Adipose tissue (tissue), 3 donors: Measurements from ENCODE around the gene COLEC12. TPM values are rescaled to one million over a fixed set of nuclear protein-coding genes. Genes with fewer than 3 reads are reported as not detected.

Experiments
- H3K27ac ChIP-seq: one replicate; pipeline ENCODE4 v1.5.1; 2013; ENCODE audit warnings: low read depth, low read length
- WGBS, 3 donors: extraction: QIAGEN DNeasy Blood & Tissue Kit; methylation state at CpG; one replicate each; pipeline ENCODE4 v1.1.7; 2013; 5-methylcytosine and 5-hydroxymethylcytosine counted together
- polyA plus RNA-seq, 3 donors: library from polyadenylated mRNA; stranded (reverse); fragments of 200-250 nt; gene quantifications; one replicate each; pipeline ENCODE4 v1.2.3, GENCODE V29; 2013
- donor health status: healthy with polysubstance abuse.
- donor health status: Bipolar disorder and iron deficiency.
- donor health status: healthy.

The COLEC12 gene
- polyA plus RNA-seq, 3 donors: 5.2 to 10.8 (median 9.5) TPM

DNA sequence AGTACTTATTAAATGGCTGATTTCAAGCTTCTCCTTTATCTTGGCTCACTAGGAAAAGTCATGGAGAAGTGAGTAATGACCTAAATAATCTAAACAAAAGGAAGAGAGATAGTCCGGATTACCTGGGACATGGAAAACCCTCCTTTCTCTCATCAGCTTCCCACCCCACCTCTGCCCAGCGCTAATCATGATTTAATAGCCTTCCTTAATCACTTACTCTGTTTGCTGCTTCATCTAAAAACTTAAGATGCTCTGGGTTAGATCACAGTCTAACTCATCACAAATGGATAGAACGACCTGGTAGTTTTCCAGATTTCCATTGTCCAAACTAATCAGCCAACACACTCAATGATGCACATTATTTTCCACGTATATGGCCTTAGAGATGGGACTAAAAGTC is 144.8 kb downstream of the COLEC12 start:
- H3K27ac ChIP-seq: no peak overlapping the region
- 75 to 80% (median 79%) methylated on average over 4 of the region's 4 CpGs for WGBS, 3 donors

GRCh38 chr18:354471-354870 is 146.0 kb downstream of the COLEC12 start:
- 60 to 72% (median 61%) methylated on average over 3 of the region's 3 CpGs for WGBS, 3 donors
- H3K27ac ChIP-seq: no peak overlapping the region

DNA sequence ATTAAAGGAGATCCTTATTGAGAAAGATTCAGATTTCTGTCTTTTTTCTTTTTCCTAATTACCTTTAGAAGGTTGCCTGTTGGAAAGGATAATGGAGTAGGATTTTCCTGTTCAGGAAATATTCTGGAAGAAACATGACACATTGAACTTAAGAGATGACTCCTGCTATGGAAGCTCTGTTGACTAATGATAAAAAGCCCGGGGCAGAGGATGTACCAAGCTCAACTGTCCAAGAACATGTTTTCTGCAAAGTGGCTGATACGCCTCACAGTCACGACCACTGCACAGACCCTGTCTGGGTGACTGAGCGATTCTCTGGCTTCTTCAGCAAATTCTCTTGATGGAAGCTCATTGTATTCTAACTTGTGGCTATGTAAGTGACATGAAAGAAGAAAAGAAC is 146.5 kb downstream of the COLEC12 start:
- WGBS, 3 donors: 60 to 72% (median 62%) methylated on average over 4 of the region's 4 CpGs
- no peak overlapping the region for H3K27ac ChIP-seq

- no peak overlapping the region for H3K27ac ChIP-seq
- 59 to 83% (median 65%) methylated on average over 3 of the region's 3 CpGs for WGBS, 3 donors
Observed at GRCh38 chr18:352438-352837, 148.1 kb downstream of the COLEC12 start.

- WGBS, 3 donors: 64 to 69% (median 67%) methylated on average over 6 of the region's 6 CpGs
Observed at GRCh38 chr18:350953-351572, 149.4 kb downstream of the COLEC12 start.

DNA sequence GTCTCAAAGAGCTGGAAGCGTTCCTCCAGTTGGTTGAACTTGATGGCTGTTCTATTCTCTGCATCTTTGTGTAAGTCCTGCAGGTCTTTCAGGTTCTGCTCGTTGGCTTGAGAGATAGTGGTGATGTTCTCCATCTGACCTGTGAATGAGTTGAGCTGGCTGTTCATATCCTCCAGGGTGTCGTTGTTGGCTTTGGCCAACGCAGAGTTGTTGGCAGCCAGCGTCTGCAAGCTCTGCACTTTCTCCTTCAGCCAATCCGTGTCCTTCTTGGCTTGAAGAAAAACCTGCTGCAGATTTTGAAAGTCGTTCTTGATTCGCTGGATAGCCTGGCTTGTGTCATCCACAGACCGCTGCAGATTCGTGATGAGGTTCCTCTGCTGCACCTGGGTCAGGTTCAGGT is 153.9 kb downstream of the COLEC12 start:
- H3K27ac ChIP-seq: no peak overlapping the region
- WGBS, 3 donors: 61 to 89% (median 70%) methylated on average over 10 of the region's 10 CpGs

More at GRCh38 chr18:350953-351572, 149.4 kb downstream of the COLEC12 start:
- H3K27ac ChIP-seq: no peak overlapping the region

GRCh38 chr18:341102-341501 is 159.4 kb downstream of the COLEC12 start:
- WGBS, 3 donors: 39 to 90% (median 89%) methylated on average over 3 of the region's 3 CpGs
- no peak overlapping the region for H3K27ac ChIP-seq

DNA sequence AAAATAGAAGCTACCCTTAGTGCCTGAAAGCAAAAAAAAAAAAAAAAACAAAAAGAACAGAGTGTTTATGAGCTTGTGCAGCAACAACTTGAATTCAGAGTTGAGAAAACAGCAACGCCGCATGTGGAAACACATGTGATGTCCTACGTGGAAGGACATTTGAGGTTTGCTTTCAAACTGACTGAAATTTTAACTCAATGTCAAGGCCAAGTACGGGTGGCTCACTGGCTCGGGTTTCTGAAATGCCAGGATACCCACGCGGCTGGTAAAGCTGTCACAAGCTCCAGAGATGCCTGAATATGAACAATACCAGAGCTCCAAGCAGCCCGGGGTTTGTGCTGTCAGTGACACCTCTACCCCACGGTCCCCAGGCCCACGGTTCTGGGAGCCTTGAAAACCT is 160.5 kb downstream of the COLEC12 start:
- no peak overlapping the region for H3K27ac ChIP-seq
- 85 to 89% (median 88%) methylated on average over 10 of the region's 10 CpGs for WGBS, 3 donors

- WGBS, 3 donors: 56 to 85% (median 73%) methylated on average over 6 of the region's 6 CpGs
- H3K27ac ChIP-seq: no peak overlapping the region
Observed at GRCh38 chr18:339200-339599, 161.3 kb downstream of the COLEC12 start.

GRCh38 chr18:336713-337112 is 163.8 kb downstream of the COLEC12 start:
- no peak overlapping the region for H3K27ac ChIP-seq
- 53 to 84% (median 55%) methylated on average over 2 of the region's 2 CpGs for WGBS, 3 donors

GRCh38 chr18:335733-336132 is 164.8 kb downstream of the COLEC12 start:
- H3K27ac ChIP-seq: no peak overlapping the region
- WGBS, 3 donors: 46 to 56% (median 49%) methylated on average over 2 of the region's 2 CpGs

GRCh38 chr18:334575-335132 is 165.8 kb downstream of the COLEC12 start:
- H3K27ac ChIP-seq: no peak overlapping the region
- 96 to 97% (median 97%) methylated on average over 15 of the region's 15 CpGs for WGBS, 3 donors

DNA sequence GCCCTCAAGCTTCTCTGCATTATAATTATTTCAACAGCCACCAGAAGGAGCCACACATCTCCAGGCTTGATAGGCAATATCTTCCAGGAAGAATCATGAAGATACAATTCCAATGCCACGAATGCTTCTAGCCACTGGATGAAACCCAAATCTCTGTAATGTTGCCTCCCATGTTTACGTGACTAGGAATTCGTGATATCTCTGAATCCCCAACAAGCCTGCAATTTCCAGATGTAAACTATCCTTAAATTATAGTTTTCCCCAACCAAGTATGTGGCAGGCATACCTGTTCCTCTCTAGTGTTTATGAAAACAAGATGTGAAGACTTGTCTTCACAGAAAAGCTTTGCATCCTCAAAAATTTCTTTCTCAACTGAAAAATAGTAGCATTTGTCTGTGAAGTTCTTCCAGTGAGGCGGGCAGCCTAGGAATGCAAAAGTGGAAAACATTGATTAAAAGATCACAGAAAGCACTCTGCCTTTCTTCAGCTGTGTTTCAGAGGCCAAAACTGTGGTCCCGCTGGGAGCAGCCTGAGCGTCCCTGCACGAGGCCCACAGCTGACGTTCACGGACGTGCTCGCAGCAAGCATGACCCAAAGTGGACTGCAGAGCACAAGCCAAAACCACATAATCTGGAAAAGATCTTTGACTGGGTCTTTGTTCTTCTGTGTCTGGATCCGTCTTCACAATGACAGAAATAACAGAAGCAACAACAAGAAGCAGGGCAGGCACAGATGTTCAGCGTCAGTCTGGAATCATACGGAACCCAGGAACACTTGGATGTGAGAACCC is 167.6 kb downstream of the COLEC12 start:
- WGBS, 3 donors: 51 to 76% (median 60%) methylated on average over 14 of the region's 14 CpGs
- no peak overlapping the region for H3K27ac ChIP-seq

DNA sequence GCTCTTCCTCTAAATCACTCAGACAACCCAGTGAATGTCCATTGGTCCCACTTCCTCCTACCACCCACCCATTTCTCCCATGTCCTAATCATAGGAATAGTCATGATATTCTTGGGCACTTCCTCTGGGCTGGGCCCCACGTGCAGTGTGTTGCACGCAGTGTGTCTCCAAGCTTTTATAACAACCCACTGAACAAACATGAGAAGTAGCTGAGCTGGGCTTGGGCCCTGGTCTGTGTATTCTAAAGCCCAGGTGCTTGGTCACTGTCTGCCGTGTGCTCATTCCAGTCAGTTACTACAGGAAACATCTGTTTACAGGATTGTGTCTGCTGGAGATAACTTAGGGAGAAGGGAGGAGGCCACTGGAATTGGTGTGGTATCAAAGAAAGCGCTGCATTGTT is 168.5 kb downstream of the COLEC12 start:
- H3K27ac ChIP-seq: no peak overlapping the region
- WGBS, 3 donors: 47 to 67% (median 52%) methylated on average over 4 of the region's 4 CpGs

DNA sequence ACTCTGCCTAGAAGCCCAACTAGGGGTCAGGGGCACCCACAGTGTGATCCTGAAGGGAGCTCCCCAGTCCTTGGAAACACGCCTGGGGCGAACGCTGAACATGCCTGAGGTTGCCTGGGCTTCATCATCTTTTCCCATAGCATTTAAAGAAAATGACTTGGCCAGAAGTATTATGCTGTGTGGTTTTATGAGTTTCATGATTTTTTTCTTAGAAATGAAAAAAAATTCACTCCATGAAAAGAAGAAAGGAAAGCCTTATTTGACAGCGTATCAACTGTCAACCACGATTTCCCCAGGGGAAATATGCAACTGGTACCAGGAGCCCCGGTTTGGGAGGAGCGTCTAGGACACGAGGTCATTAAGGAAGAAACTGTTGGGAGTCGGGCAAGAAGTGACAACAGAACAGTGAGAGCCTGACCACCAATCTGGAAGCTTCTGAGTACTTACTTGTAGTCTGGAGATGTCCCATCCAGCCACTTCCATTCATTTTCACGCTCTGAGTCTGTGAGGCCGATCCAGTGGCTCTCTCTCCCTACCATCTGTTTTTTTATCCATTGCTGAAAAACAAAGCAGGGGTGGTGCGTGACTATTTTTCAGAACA is 169.2 kb downstream of the COLEC12 start:
- H3K27ac ChIP-seq: no peak overlapping the region
- 40 to 77% (median 52%) methylated on average over 12 of the region's 12 CpGs for WGBS, 3 donors

- H3K27ac ChIP-seq: no peak overlapping the region
- WGBS, 3 donors: 86 to 94% (median 91%) methylated on average over 4 of the region's 4 CpGs
Observed at GRCh38 chr18:328928-329327, 171.6 kb downstream of the COLEC12 start.

DNA sequence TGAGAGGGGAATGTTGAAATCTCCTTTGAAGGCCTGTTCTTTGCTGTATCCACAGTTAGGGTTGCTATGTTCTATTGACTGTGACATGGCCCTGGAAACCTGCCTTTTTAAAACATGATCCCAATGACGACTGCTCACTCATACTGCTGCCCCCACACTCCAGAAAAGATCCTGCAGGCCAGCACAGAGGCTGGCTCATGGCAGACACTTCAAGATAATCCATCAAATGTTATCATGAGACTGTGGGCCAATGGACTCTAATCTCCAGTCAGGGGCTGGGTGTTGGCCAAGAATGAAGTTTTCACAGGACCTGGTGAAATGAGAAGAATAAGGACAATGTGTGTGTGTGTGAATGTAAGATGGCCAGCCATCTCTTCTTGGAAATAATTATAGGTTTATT is 173.7 kb downstream of the COLEC12 start:
- 57 to 70% (median 63%) methylated on average over 1 of the region's 1 CpG for WGBS, 3 donors
- H3K27ac ChIP-seq: no peak overlapping the region

DNA sequence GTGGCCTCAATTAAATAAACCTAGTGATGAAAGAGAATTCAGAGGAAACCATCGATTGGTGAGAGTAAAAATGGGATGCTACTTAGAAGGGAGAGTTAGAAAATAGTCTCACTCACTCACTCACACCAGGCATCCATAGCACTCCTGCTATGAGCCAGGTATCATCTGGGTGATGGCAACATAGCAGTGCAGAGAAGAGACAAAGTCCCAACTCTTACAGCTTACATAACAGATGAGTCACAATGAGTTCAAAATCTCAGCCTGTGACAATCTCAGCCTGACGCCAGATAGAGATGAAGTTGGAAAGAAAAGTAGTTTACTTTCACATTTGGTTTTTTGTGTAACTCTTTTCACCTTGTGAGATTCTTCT is 177.3 kb downstream of the COLEC12 start:
- WGBS, 3 donors: 55 to 69% (median 64%) methylated on average over 2 of the region's 2 CpGs
- no peak overlapping the region for H3K27ac ChIP-seq

- H3K27ac ChIP-seq: no peak overlapping the region
- 87 to 91% (median 90%) methylated on average over 5 of the region's 5 CpGs for WGBS, 3 donors
Observed at GRCh38 chr18:321865-322467, 178.5 kb downstream of the COLEC12 start.
